HG03565 (cell line): ENCODE measurements around the gene TMEM203.

Experiments
- ATAC-seq: cut with Tn5 transposase; IDR thresholded peaks from one replicate; pipeline ENCODE4 v1.9.1; 2021; ENCODE audit warnings: mild to moderate bottlenecking, moderate library complexity; ENCODE audit not compliant: unreplicated experiment

The TMEM203 gene

GRCh38 chr9:137198051-137198901 is 7.2 kb downstream of the TMEM203 start:
- ATAC-seq: no peak

- no peak for ATAC-seq
Measured at GRCh38 chr9:137195525-137196220, 9.8 kb downstream of the TMEM203 start.

GRCh38 chr9:137194909-137195308 is 10.5 kb downstream of the TMEM203 start:
- ATAC-seq: no peak

- no peak for ATAC-seq
Measured at GRCh38 chr9:137194388-137194787, 11.1 kb downstream of the TMEM203 start.

GRCh38 chr9:137193771-137194170 is 11.7 kb downstream of the TMEM203 start:
- no peak for ATAC-seq

GRCh38 chr9:137192859-137193258 is 12.6 kb downstream of the TMEM203 start:
- ATAC-seq: no peak

- ATAC-seq: no peak
Measured at GRCh38 chr9:137192448-137192780, 13.0 kb downstream of the TMEM203 start.

- no peak for ATAC-seq
Measured at GRCh38 chr9:137191691-137192447, 13.6 kb downstream of the TMEM203 start.

- ATAC-seq: no peak
Measured at GRCh38 chr9:137191245-137191644, 14.2 kb downstream of the TMEM203 start.

- no peak for ATAC-seq
Measured at GRCh38 chr9:137190315-137190856, 15.1 kb downstream of the TMEM203 start.

GRCh38 chr9:137189297-137190295 is 15.9 kb downstream of the TMEM203 start:
- no peak for ATAC-seq

- peak; percentile 82 for ATAC-seq
Measured at GRCh38 chr9:137188490-137189296, 16.8 kb downstream of the TMEM203 start, which contains the start of the genes ANAPC2 and SSNA1. TSS of gene ANAPC2 (minus strand) at chr9:137188560. CDS start at chr9:137188532, 28 bp downstream. TSS of gene SSNA1 (plus strand) at chr9:137188676. CDS start at chr9:137188727, 51 bp downstream.

- no peak for ATAC-seq
Measured at GRCh38 chr9:137188086-137188489, 17.4 kb downstream of the TMEM203 start.

GRCh38 chr9:137187386-137187785 is 18.1 kb downstream of the TMEM203 start:
- ATAC-seq: no peak

GRCh38 chr9:137186385-137186784 is 19.1 kb downstream of the TMEM203 start:
- no peak for ATAC-seq

- ATAC-seq: no peak
Measured at GRCh38 chr9:137185921-137186320, 19.5 kb downstream of the TMEM203 start.

- ATAC-seq: no peak
Measured at GRCh38 chr9:137184881-137185660, 20.4 kb downstream of the TMEM203 start.

GRCh38 chr9:137183980-137184595 is 21.4 kb downstream of the TMEM203 start:
- no peak for ATAC-seq
